Measurements from ENCODE around the gene ZNF341.

The ZNF341 gene

GRCh38 chr20:33702861-33703260, 28.9 kb upstream of the ZNF341 start:
- no peak for DNase-seq (ENCODE audit: low read depth)

- no peak for DNase-seq (ENCODE audit: low read depth)
Observed at GRCh38 chr20:33703498-33704137, 28.2 kb upstream of the ZNF341 start.

- DNase-seq (ENCODE audit: low read depth) = no peak
Observed at GRCh38 chr20:33704197-33704924, 27.4 kb upstream of the ZNF341 start.

GRCh38 chr20:33707668-33708067, 24.1 kb upstream of the ZNF341 start:
- no peak for DNase-seq (ENCODE audit: low read depth)

- no peak for DNase-seq (ENCODE audit: low read depth)
Observed at GRCh38 chr20:33709398-33709797, 22.4 kb upstream of the ZNF341 start.

- no peak for DNase-seq (ENCODE audit: low read depth)
Observed at GRCh38 chr20:33709905-33710541, 21.8 kb upstream of the ZNF341 start.

GRCh38 chr20:33710681-33711445, 20.9 kb upstream of the ZNF341 start:
- DNase-seq (ENCODE audit: low read depth) = no peak

GRCh38 chr20:33711446-33711738, 20.4 kb upstream of the ZNF341 start:
- DNase-seq (ENCODE audit: low read depth) = no peak

GRCh38 chr20:33713865-33714367, 17.9 kb upstream of the ZNF341 start:
- no peak for DNase-seq (ENCODE audit: low read depth)

- no peak for DNase-seq (ENCODE audit: low read depth)
Observed at GRCh38 chr20:33716498-33716897, 15.3 kb upstream of the ZNF341 start.

- no peak for DNase-seq (ENCODE audit: low read depth)
Observed at GRCh38 chr20:33719277-33719988, 12.4 kb upstream of the ZNF341 start.

GRCh38 chr20:33719989-33720709, 11.6 kb upstream of the ZNF341 start, which contains the start of gene PXMP4:
Gene PXMP4, minus strand, starts transcription at chr20:33720310. Its CDS starts 103 bp downstream, at chr20:33720207.
- DNase-seq (ENCODE audit: low read depth) = peak; percentile 71

- no peak for DNase-seq (ENCODE audit: low read depth)
Observed at GRCh38 chr20:33721391-33722140, 10.2 kb upstream of the ZNF341 start.

- no peak for DNase-seq (ENCODE audit: low read depth)
Observed at GRCh38 chr20:33724439-33725094, 7.2 kb upstream of the ZNF341 start.

- no peak for DNase-seq (ENCODE audit: low read depth)
Observed at GRCh38 chr20:33725607-33726264, 6.1 kb upstream of the ZNF341 start.

GRCh38 chr20:33727115-33727479, 4.7 kb upstream of the ZNF341 start:
- DNase-seq (ENCODE audit: low read depth) = no peak

- DNase-seq (ENCODE audit: low read depth) = no peak
Observed at GRCh38 chr20:33727806-33728205, 4.0 kb upstream of the ZNF341 start.

GRCh38 chr20:33728463-33728862, 3.3 kb upstream of the ZNF341 start:
- DNase-seq (ENCODE audit: low read depth) = no peak

GRCh38 chr20:33729101-33729500, 2.7 kb upstream of the ZNF341 start:
- no peak for DNase-seq (ENCODE audit: low read depth)
